HepG2 (cell line): Measurements from ENCODE around the gene CARMIL1. TPM values are rescaled to one million over a fixed set of nuclear protein-coding genes. Genes with fewer than 3 reads are reported as not detected.

Experiments used
- ATAC-seq: fragments of 200-7000 bp; cut with Tn5 transposase; 3 replicates; pipeline ENCODE4 v1.9.1; 2020; ENCODE audit warnings: mild to moderate bottlenecking, moderate library complexity
- BruUV-seq: library from RNA; stranded (reverse); fragments of 400-500 nt; replicated peaks from 2 replicates; lab custom pipeline; 2021; lab: Mats Ljungman, UMichigan
- CTCF ChIA-PET: fragments of 300-600 bp; formaldehyde crosslinking; extraction: SDS; loops from one replicate; lab custom pipeline; 2021; ENCODE audit warnings: low total read pairs, inconsistent platforms, low intra/inter-chr PET ratio; lab: Yijun Ruan, JAX
- POLR2A ChIA-PET: fragments of 350-600 bp; sonication (Branson Sonifier 250); formaldehyde crosslinking; loops from one replicate; lab custom pipeline; 2020; ENCODE audit warnings: antibody characterized with exemption, inconsistent platforms; lab: Yijun Ruan, JAX
- DNase-seq: peaks from one replicate; pipeline ENCODE4 v3.0.0-alpha.2; 2015; ENCODE audit warnings: low spot score
- FAIRE-seq: peaks from 3 replicates; lab custom pipeline; 2011; peaks lifted over from hg19 to GRCh38; lab: Jason Lieb, UNC
- H2AFZ ChIP-seq: one replicate; pipeline ENCODE4 v1.6.1; 2011; ENCODE audit warnings: low read length, inconsistent platforms
- H3K27ac ChIP-seq: fragments of 300-600 bp; 3 replicates; pipeline ENCODE4 v1.8.0; 2011; ENCODE audit warnings: mixed run types, mild to moderate bottlenecking, mixed read lengths, low read length, inconsistent platforms; ENCODE audit not compliant: insufficient read depth; ENCODE audit errors: extremely low read length
- H3K27me3 ChIP-seq, 2 experiments: fragments of 200-600 bp in 1 of 2; 2 replicates in 1 of 2; 3 replicates in 1 of 2; pipeline versions ENCODE4 v1.6.0 to v1.8.0; 2011; ENCODE audit warnings: low read length in 2 of 2, mild to moderate bottlenecking in 2 of 2, moderate library complexity in 2 of 2, inconsistent platforms in 1 of 2; ENCODE audit not compliant: insufficient read depth in 2 of 2, control insufficient read depth in 1 of 2
- H3K36me3 ChIP-seq, 2 experiments: fragments of 200-600 bp in 1 of 2; replicated peaks in 1 of 2; 2 replicates in 1 of 2; 3 replicates in 1 of 2; pipeline versions ENCODE4 v1.5.1 to v1.8.0; 2011; ENCODE audit warnings: low read length in 2 of 2, inconsistent platforms in 1 of 2; ENCODE audit not compliant: insufficient read depth in 2 of 2, control insufficient read depth in 1 of 2
- H3K4me1 ChIP-seq: 2 replicates; pipeline ENCODE4 v1.5.1; 2012; ENCODE audit warnings: low read length, inconsistent platforms; ENCODE audit not compliant: insufficient read depth
- H3K4me2 ChIP-seq: 2 replicates; pipeline ENCODE4 v1.6.0; 2011; ENCODE audit warnings: low read depth, low read length, inconsistent platforms
- H3K4me3 ChIP-seq, 3 experiments: fragments of 200-600 bp in 1 of 3; sonication (generic), shearing (Covaris generic) in 1 of 3; replicated peaks in 1 of 3; 2 replicates each; pipeline ENCODE4 v1.5.1; 2011 to 2016; ENCODE audit warnings: low read length in 3 of 3, inconsistent platforms in 2 of 3, low read depth in 2 of 3, mild to moderate bottlenecking in 2 of 3, control low read depth in 1 of 3, mixed read lengths in 1 of 3; ENCODE audit not compliant: insufficient read depth in 1 of 3
- H3K79me2 ChIP-seq: one replicate; pipeline ENCODE4 v1.6.1; 2011; ENCODE audit warnings: low read length, inconsistent platforms; ENCODE audit not compliant: insufficient read depth
- H3K9ac ChIP-seq: 2 replicates; pipeline ENCODE4 v1.6.0; 2011; ENCODE audit warnings: mild to moderate bottlenecking, low read depth, low read length, inconsistent platforms; ENCODE audit not compliant: insufficient read depth
- H3K9me3 ChIP-seq: 2 replicates; pipeline ENCODE4 v1.5.1; 2012; ENCODE audit warnings: mild to moderate bottlenecking, low read length
- H4K20me1 ChIP-seq: 2 replicates; pipeline ENCODE4 v1.6.0; 2011; ENCODE audit warnings: inconsistent platforms, mild to moderate bottlenecking, low read length, moderate library complexity; ENCODE audit not compliant: insufficient read depth
- CEBPG ChIP-seq: IDR thresholded peaks from 2 replicates; pipeline ENCODE4 v1.6.1; 2016
- IRX3 ChIP-seq: sonication (generic); formaldehyde crosslinking; IDR thresholded peaks from 2 replicates; pipeline ENCODE4 v1.8.1; 2023; ENCODE audit warnings: mild to moderate bottlenecking, low read depth, missing genetic modification reagents, borderline replicate concordance
- JDP2 ChIP-seq: sonication (generic); formaldehyde crosslinking; IDR thresholded peaks from 2 replicates; pipeline ENCODE4 v1.8.1; 2022; ENCODE audit warnings: missing genetic modification reagents, borderline replicate concordance
- MATR3 ChIP-seq: sonication (generic); formaldehyde crosslinking; IDR thresholded peaks from 2 replicates; pipeline ENCODE4 v1.4.0; 2020; ENCODE audit warnings: missing genetic modification reagents
- MZF1 ChIP-seq: sonication (generic); formaldehyde crosslinking; IDR thresholded peaks from 2 replicates; pipeline ENCODE4 v1.8.1; 2023; ENCODE audit warnings: mild to moderate bottlenecking, missing genetic modification reagents, borderline replicate concordance
- PAX8 ChIP-seq: sonication (generic); formaldehyde crosslinking; IDR thresholded peaks from 2 replicates; pipeline ENCODE4 v1.8.0; 2022; ENCODE audit warnings: mild to moderate bottlenecking, missing genetic modification reagents, borderline replicate concordance
- PPARG ChIP-seq: conservative IDR thresholded peaks from 2 replicates; pipeline ENCODE4 v1.6.1; 2016; ENCODE audit warnings: missing biosample characterization, missing genetic modification reagents
- REXO4 ChIP-seq: sonication (generic); formaldehyde crosslinking; IDR thresholded peaks from 2 replicates; pipeline ENCODE4 v1.8.0; 2022; ENCODE audit warnings: missing genetic modification reagents, mild to moderate bottlenecking, borderline replicate concordance
- SPEN ChIP-seq: sonication (generic); formaldehyde crosslinking; IDR thresholded peaks from 2 replicates; pipeline ENCODE4 v1.5.1; 2020; ENCODE audit warnings: low read depth, mild to moderate bottlenecking, missing genetic modification reagents
- SRSF9 ChIP-seq: fragments of 200-400 bp; formaldehyde crosslinking; IDR thresholded peaks from 2 replicates; pipeline ENCODE4 v1.6.1; 2018; ENCODE audit warnings: borderline replicate concordance, mild to moderate bottlenecking, low read depth, low read length; ENCODE audit not compliant: insufficient read depth, poor library complexity, severe bottlenecking
- TARDBP ChIP-seq: sonication (generic); formaldehyde crosslinking; IDR thresholded peaks from 2 replicates; pipeline ENCODE4 v1.8.0; 2022; ENCODE audit warnings: mild to moderate bottlenecking, missing genetic modification reagents
- TBX2 ChIP-seq: sonication (generic); formaldehyde crosslinking; IDR thresholded peaks from 2 replicates; pipeline ENCODE4 v1.5.0; 2020; ENCODE audit warnings: missing genetic modification reagents, mild to moderate bottlenecking, borderline replicate concordance
- TERF1 ChIP-seq: sonication (generic); formaldehyde crosslinking; IDR thresholded peaks from 2 replicates; pipeline ENCODE4 v1.8.0; 2022; ENCODE audit warnings: mild to moderate bottlenecking, missing genetic modification reagents, moderate library complexity
- TFE3 ChIP-seq: IDR thresholded peaks from 2 replicates; pipeline ENCODE4 v1.6.1; 2016
- USF2 ChIP-seq, 2 experiments: sonication (generic) in 1 of 2; formaldehyde crosslinking in 1 of 2; IDR thresholded peaks; 2 replicates each; pipeline versions ENCODE4 v1.5.1 to v1.6.1; 2011 to 2020; ENCODE audit warnings: borderline replicate concordance in 1 of 2, low read depth in 1 of 2, low read length in 1 of 2, mild to moderate bottlenecking in 1 of 2, missing genetic modification reagents in 1 of 2, moderate library complexity in 1 of 2
- ZFP1 ChIP-seq: IDR thresholded peaks from 2 replicates; pipeline ENCODE4 v1.6.1; 2016
- ZNF543 ChIP-seq: sonication (generic); formaldehyde crosslinking; IDR thresholded peaks from 2 replicates; pipeline ENCODE4 v1.4.0; 2020; ENCODE audit warnings: mild to moderate bottlenecking, missing genetic modification reagents
- ZNF576 ChIP-seq: sonication (generic); formaldehyde crosslinking; IDR thresholded peaks from 2 replicates; pipeline ENCODE4 v1.4.0; 2020; ENCODE audit warnings: mild to moderate bottlenecking, missing genetic modification reagents
- WGBS: methylation state at CpG from one replicate; pipeline ENCODE4 v1.1.6; 2017; ENCODE audit warnings: low lambda C conversion rate; 5-methylcytosine and 5-hydroxymethylcytosine counted together
- in situ Hi-C: cut with HindIII; loops from 2 replicates; pipeline ENCODE4 v1.10.0; 2017; ENCODE audit warnings: low pct_unique_long_range_greater_than_20kb; ENCODE audit not compliant: extremely low pct_ligation_motif_present
- intact Hi-C: fragments of 100-400 bp; cut with micrococcal nuclease; formaldehyde crosslinking; loops from one replicate; pipeline ENCODE4 v1.10.0; 2022; ENCODE audit not compliant: unreplicated experiment
- polyA plus RNA-seq, 8 experiments: library from polyadenylated mRNA; depleted of rRNA in 3 of 8; stranded (reverse) in 7 of 8; unstranded in 1 of 8; fragments of >200 nt; fragmentation: Illumina TruSeq in 4 of 8; extraction: Trizol in 4 of 8; gene quantifications; 2 replicates each; pipeline versions ENCODE4 v1.2.1 to v1.2.3, GENCODE V29; 2011 to 2016; ENCODE audit warnings: low read depth in 4 of 8, missing spikeins in 1 of 8, mixed read lengths in 1 of 8; ENCODE audit not compliant: insufficient read depth in 1 of 8
- total RNA-seq, 5 experiments: library from RNA; depleted of rRNA; stranded (reverse); fragments of >200 nt; fragmentation: Illumina TruSeq; extraction: Trizol; gene quantifications; 2 replicates each; pipeline ENCODE4 v1.2.3, GENCODE V29; 2016; ENCODE audit warnings: low read depth in 1 of 5

Gene CARMIL1
- total and polyA plus RNA-seq, 2 of the 13 experiments (the other 11 are each of a cell fraction or from before 2014, with no cell fraction given), result 1.8 to 2.6 TPM

GRCh38 chr6:25337431-25337830 is 58.3 kb downstream of the CARMIL1 start (continued):
- no peak for TF ChIP-seq USF2 (IDR thresholded peaks at IDR 0.05; ENCODE audit: low read depth, low read length)
- TF ChIP-seq USF2 (CRISPR knock-in tag; IDR thresholded peaks at IDR 0.05; ENCODE audit: borderline replicate concordance), result no peak
- no peak for TF ChIP-seq CEBPG (CRISPR knock-in tag)
- no peak for TF ChIP-seq MATR3 (CRISPR knock-in tag)

- H2AFZ ChIP-seq, result no peak overlapping the region
- H3K4me2 ChIP-seq, result no peak overlapping the region
- WGBS, result 48% methylated on average over 6 of the region's 6 CpGs
- H3K27me3 ChIP-seq, result no peaks in the 10 kb centered on the region
- in situ Hi-C loops (no loop called here), intact Hi-C loops (no loop called here)
- no peak overlapping the region for H3K4me3 ChIP-seq
- H3K9ac ChIP-seq, result no peak overlapping the region
- no TSS peak for BruUV-seq
- DNase-seq (no peak), FAIRE-seq (no peak), ATAC-seq (no peak)
- H3K36me3 ChIP-seq, result no peaks in the 10 kb centered on the region
- H3K79me2 ChIP-seq, result no peaks in the 10 kb centered on the region
- no peaks in the 10 kb centered on the region for H3K9me3 ChIP-seq
- POLR2A ChIA-PET, result no interaction called here
- CTCF ChIA-PET, result no interaction called here
- H3K4me1 ChIP-seq, result no peaks in the 10 kb centered on the region
- H3K27ac ChIP-seq, result no peak overlapping the region
- no peaks in the 10 kb centered on the region for H4K20me1 ChIP-seq
- TF ChIP-seq SPEN (no peak), JDP2 (no peak), ZFP1 (CRISPR knock-in tag) (no peak), TFE3 (CRISPR knock-in tag) (no peak), PPARG (CRISPR knock-in tag) (no peak), ZNF576 (CRISPR knock-in tag) (no peak), ZNF543 (CRISPR knock-in tag) (no peak), TERF1 (CRISPR knock-in tag) (no peak), TBX2 (no peak), REXO4 (no peak), PAX8 (CRISPR knock-in tag) (no peak), TARDBP (no peak), MZF1 (CRISPR knock-in tag) (no peak), IRX3 (no peak), SRSF9 (no peak)
Measured at GRCh38 chr6:25340431-25341202, 61.4 kb downstream of the CARMIL1 start.
